ENCODE results near the gene CMTM8. TPM values are rescaled to one million over a fixed set of nuclear protein-coding genes. Genes with fewer than 3 reads are reported as not detected.

CMTM8 gene
- total RNA-seq, 1 donor from 2014 or later: 5.1 TPM

DNA sequence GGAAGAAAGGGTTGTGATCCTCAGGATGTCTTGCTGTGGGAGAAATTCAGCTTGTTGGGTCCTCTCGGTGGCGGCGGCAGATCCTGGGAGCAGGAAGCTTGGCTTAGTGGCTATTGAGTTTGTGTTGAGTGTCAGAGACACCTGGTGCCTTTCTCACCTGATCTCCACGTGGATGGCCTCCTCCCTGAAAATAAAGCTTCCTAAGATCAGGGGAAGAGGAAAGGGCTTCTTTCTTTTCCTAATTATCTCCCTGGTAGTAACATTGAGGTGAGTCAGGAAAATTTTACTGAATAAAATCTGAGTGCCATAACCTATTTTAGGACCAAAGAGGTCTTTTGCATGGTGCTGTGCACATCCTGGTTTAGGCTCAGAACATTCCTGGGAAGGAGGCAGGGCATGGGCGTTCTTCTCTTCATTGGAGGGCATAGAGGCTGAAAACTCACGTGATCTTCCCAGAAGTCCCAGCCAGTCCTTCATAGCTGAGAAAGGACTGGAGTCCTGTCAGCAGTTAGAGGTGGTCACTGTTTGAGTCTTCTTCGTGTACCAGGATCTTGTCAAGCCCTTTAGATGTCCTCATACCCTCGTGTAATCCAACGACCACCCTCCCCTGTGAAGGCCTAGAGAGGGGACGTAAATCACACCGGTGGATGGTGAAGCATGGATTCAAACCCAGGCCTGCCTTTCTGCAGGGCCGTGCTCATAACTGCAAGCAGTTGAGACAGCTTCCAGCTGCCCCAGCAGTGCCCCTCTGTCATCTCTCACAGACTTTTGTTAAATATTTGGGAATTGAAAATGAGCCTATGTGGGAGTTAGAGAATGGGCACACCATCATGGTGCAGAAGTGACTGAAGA is 1.1 kb downstream of the CMTM8 start:
- peak overlapping the region; percentile 15 for H3K27ac Mint-ChIP-seq (ENCODE audit: unreplicated experiment)

DNA sequence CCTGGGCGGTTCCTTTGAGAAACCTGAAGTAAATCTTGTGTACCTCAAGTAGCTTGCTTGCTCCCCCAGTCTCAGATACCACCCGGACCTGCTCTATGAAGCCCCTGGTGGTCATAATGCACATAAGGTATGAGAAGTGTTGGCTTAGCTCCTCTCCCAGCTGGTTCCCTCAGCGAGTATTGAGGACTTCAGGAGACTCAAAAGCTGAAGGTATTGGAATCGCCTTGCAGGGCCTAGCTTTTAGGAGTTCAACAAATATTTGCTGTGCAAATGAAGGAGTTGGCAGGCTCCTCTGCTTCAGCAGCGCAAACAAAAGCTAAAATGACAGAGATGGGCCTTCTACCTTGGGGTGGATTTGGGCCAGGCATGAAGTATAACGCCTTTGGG is 1.7 kb downstream of the CMTM8 start:
- peak; percentile 46 for TF ChIP-seq CTCF (IDR thresholded peaks at IDR 0.05)
- Mint-ChIP-seq H3K9me3 (ENCODE audit: unreplicated experiment) (peaks cover 3% of the 10 kb centered on the region), H3K27me3 (ENCODE audit: unreplicated experiment) (no peaks in the 10 kb centered on the region), H3K36me3 (ENCODE audit: unreplicated experiment) (no peaks in the 10 kb centered on the region), H3K27ac (ENCODE audit: unreplicated experiment) (no peak overlapping the region), H3K4me1 (ENCODE audit: unreplicated experiment) (peaks cover 13% of the 10 kb centered on the region), H3K4me3 (ENCODE audit: unreplicated experiment) (peak overlapping the region; percentile 81)
- no peak for DNase-seq (ENCODE audit: extremely low spot score, unreplicated experiment)

More for the DNA sequence above, 1.1 kb downstream of the CMTM8 start:
- peaks cover 13% of the 10 kb centered on the region for H3K4me1 Mint-ChIP-seq (ENCODE audit: unreplicated experiment)
- no peaks in the 10 kb centered on the region for H3K27me3 Mint-ChIP-seq (ENCODE audit: unreplicated experiment)
- peaks cover 3% of the 10 kb centered on the region for H3K9me3 Mint-ChIP-seq (ENCODE audit: unreplicated experiment)
- peak; percentile 77 for DNase-seq (ENCODE audit: extremely low spot score, unreplicated experiment)
- H3K4me3 Mint-ChIP-seq (ENCODE audit: unreplicated experiment): peak overlapping the region; percentile 81
- H3K36me3 Mint-ChIP-seq (ENCODE audit: unreplicated experiment): no peaks in the 10 kb centered on the region
- TF ChIP-seq CTCF (IDR thresholded peaks at IDR 0.05): no peak

GRCh38 chr3:32241100-32241499 is 2.6 kb downstream of the CMTM8 start:
- no peaks in the 10 kb centered on the region for H3K36me3 Mint-ChIP-seq (ENCODE audit: unreplicated experiment)

DNA sequence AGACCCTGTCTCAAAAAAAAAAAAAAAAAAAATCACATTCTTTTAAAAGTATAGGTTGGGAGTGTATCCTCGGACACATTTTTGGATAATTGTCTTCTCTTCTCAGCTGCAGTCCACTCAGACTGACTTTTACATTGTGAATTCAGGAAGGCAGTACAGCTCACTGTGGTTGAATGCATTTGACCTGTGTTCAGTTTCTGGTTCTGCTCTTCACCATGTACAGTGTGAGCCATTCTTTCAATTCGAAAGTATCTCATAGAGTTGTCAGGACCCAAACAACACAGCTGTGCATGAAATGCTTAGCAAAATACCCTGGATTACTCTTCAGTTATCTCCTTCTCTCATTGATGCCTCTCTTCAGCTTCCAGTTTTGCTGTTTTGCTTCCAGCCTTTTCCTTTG is 5.0 kb downstream of the CMTM8 start:
- Mint-ChIP-seq H3K36me3 (ENCODE audit: unreplicated experiment) (no peaks in the 10 kb centered on the region), H3K27ac (ENCODE audit: unreplicated experiment) (no peak overlapping the region), H3K27me3 (ENCODE audit: unreplicated experiment) (no peaks in the 10 kb centered on the region), H3K4me1 (ENCODE audit: unreplicated experiment) (peaks cover 18% of the 10 kb centered on the region), H3K4me3 (ENCODE audit: unreplicated experiment) (no peak overlapping the region), H3K9me3 (ENCODE audit: unreplicated experiment) (no peaks in the 10 kb centered on the region)
- no peak for TF ChIP-seq CTCF (IDR thresholded peaks at IDR 0.05)
- peak; percentile 1 for DNase-seq (ENCODE audit: extremely low spot score, unreplicated experiment)

More at GRCh38 chr3:32241100-32241499, 2.6 kb downstream of the CMTM8 start:
- Mint-ChIP-seq H3K4me1 (ENCODE audit: unreplicated experiment) (peaks cover 17% of the 10 kb centered on the region), H3K27ac (ENCODE audit: unreplicated experiment) (no peak overlapping the region), H3K27me3 (ENCODE audit: unreplicated experiment) (no peaks in the 10 kb centered on the region), H3K4me3 (ENCODE audit: unreplicated experiment) (no peak overlapping the region), H3K9me3 (ENCODE audit: unreplicated experiment) (peaks cover 3% of the 10 kb centered on the region)
- no peak for TF ChIP-seq CTCF (IDR thresholded peaks at IDR 0.05)
- no peak for DNase-seq (ENCODE audit: extremely low spot score, unreplicated experiment)

DNA sequence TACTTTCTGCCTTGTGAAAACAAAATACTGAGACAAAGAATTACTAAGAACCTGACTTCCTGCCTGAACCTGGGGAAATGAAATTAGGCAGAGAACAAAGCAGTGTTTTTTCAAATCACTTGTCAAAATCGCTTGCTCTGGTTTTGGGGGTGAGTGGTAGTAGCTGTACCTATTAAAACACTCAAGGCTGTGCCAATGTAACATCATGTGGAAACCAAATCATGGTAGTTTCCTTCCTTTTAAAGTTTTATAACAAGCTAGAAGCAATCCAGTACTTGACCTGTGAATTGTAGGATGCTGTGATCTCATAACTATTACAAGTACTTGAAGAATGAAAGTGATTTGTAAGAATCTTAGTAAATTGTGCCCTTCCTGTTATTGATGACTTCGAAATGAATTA is 6.7 kb downstream of the CMTM8 start:
- no peak overlapping the region for H3K4me3 Mint-ChIP-seq (ENCODE audit: unreplicated experiment)
- TF ChIP-seq CTCF (IDR thresholded peaks at IDR 0.05): no peak
- no peaks in the 10 kb centered on the region for H3K36me3 Mint-ChIP-seq (ENCODE audit: unreplicated experiment)
- H3K9me3 Mint-ChIP-seq (ENCODE audit: unreplicated experiment): no peaks in the 10 kb centered on the region
- no peak overlapping the region for H3K27ac Mint-ChIP-seq (ENCODE audit: unreplicated experiment)
- H3K27me3 Mint-ChIP-seq (ENCODE audit: unreplicated experiment): no peaks in the 10 kb centered on the region
- DNase-seq (ENCODE audit: extremely low spot score, unreplicated experiment): no peak
- peaks cover 17% of the 10 kb centered on the region for H3K4me1 Mint-ChIP-seq (ENCODE audit: unreplicated experiment)
